HG02642 (cell line): Measurements from ENCODE around the gene CHMP4B.

ENCODE experiments used
- ATAC-seq: cut with Tn5 transposase; IDR thresholded peaks from one replicate; pipeline ENCODE4 v1.9.1; 2021; ENCODE audit warnings: mild to moderate bottlenecking; ENCODE audit not compliant: unreplicated experiment, poor library complexity

Gene CHMP4B

DNA sequence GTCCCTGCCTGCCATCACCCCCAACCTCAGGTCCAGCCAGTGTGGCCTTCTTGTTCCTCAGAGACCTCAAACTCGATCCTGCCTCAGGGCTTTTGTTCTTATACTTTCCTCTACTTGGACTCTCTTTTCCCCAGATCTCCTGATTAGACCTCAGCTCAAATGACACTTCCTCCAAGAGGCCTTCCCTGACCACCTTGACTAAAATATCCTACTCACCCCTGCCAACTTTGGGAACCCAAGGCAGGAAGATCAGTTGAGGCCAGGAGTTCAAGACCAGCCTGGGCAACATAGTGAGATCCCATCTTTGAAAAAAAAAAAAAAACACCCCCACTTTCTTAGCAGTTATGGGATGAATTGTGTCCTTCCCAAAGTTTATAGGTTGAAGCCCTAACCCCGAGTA lies 73.5 kb downstream of the CHMP4B start:
- ATAC-seq: no peak

GRCh38 chr20:33889312-33889711 lies 78.2 kb downstream of the CHMP4B start:
- ATAC-seq: no peak

DNA sequence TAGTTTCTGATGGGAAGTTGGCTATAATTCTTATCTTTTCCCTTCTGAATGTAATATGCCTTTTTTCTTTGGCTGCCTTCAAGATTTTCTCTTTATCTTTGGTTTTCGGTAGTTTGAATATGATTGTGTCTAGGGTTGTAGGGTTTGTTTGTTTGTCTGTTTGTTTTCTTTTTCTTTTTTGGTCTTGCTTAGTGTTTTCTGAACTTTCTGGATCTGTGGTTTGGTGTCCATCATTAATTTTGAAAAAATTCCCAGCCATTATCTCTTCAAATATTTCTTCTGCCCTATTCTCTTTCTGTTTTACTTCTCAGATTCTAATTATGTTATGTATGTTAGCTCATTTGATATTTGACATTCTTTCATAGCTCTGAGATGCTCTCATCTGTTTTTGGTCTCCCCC lies 79.4 kb downstream of the CHMP4B start:
- no peak for ATAC-seq

GRCh38 chr20:33893314-33893713 lies 82.2 kb downstream of the CHMP4B start:
- ATAC-seq: no peak

GRCh38 chr20:33894798-33895197 lies 83.7 kb downstream of the CHMP4B start:
- ATAC-seq: no peak

DNA sequence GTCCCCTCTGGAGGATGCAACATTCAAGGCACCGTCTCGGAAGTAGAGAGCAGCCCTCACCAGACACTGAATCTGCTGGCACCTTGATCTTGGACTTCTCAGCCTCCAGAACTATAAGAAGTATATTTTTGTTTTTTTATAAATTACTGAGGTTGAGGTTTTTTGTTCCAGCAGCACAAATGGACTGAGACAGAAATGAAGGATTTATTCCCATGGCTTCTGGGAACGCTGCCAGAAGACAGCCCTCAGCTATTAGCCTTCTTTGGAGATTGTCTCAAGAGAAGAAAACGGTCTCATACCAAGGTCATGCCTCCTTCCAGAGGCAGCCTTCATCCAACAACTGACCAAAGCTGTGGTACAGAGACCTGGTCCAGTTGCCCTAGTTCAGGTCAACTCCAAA lies 85.4 kb downstream of the CHMP4B start:
- ATAC-seq: no peak

DNA sequence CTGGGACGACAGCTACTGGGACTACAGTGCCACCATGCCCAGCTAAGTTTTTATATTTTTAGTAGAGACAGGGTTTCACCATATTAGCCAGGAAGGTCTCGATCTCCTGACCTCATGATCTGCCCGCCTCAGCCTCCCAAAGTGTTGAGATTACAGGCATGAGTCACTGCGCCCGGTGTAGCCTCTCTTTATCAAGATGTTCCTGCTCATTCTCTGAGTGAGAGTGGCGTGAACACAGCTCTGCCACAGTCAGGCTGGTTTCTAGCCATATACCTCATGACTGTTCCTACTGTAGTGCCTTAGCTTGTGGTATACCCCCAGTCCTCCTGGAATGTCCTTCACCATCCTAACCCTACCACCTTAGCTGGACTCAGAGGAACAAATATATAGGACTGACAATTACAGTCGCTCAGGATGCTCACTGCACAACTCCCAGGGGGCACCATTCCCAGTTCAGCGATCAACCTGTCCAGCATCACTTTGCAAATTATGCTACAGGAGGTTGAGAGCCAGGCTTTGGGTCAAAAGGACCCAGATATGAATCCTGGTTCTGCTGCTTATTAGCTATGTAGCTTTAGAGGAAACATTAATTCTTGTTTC lies 86.3 kb downstream of the CHMP4B start:
- ATAC-seq: no peak

DNA sequence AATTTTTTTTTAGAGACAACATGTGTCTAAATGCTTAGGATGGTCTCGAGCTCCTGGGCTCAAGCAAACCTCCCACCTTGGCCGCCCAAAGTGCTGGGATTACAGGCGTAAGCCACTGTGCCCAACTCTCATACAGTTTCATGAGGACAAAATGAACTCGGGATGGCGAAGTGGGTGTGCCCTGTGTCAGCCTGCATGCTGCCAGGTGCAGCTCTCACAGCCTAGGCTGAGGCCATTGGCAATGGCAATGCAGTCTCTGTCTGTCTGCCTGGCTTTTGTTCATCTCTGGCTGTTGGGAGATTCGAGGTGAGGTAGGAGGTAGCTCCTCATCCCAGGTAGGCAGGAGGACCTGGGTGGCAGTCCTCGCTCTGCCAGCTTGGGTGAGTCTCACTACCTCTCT lies 88.0 kb downstream of the CHMP4B start:
- ATAC-seq: no peak

- no peak for ATAC-seq
Observed at GRCh38 chr20:33900521-33901131, 89.5 kb downstream of the CHMP4B start.

GRCh38 chr20:33901132-33901523 lies 90.0 kb downstream of the CHMP4B start:
- ATAC-seq: no peak

DNA sequence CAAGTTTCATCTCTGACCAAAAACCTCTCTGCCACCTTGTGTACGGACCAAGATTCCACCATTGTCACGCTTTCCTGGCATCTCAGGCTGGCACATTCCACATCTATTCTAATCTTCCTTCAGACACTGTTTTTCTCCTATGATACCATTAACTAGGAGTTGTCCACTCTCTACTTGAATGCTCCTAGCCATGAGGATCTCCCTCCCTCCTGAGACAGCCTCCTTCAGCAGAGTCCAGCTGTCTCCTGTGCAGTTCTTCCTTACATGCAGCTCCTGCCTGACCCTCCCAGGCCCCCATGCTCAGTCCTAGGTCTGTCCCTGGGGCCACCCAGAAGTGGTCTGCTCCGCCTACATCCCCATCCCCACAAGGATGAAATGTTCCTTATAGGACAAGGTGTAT lies 90.9 kb downstream of the CHMP4B start:
- ATAC-seq: no peak
